GM12878 (cell line): Measurements from ENCODE around the gene CBFA2T3.

Experiments used
- BACH1 ChIP-seq: fragments of 450-650 bp; IDR thresholded peaks from 2 replicates; pipeline ENCODE4 v1.6.1; 2017; ENCODE audit warnings: mild to moderate bottlenecking, borderline replicate concordance
- EP300 ChIP-seq, 2 experiments: fragments of 150-350 bp in 1 of 2; IDR thresholded peaks; 2 replicates each; pipeline ENCODE4 v1.6.1; 2011 to 2012; ENCODE audit warnings: low read depth in 2 of 2, low read length in 2 of 2, borderline replicate concordance in 1 of 2, improper control_type of control experiment in 1 of 2, inconsistent platforms in 1 of 2; ENCODE audit not compliant: control insufficient read depth in 1 of 2

DNA sequence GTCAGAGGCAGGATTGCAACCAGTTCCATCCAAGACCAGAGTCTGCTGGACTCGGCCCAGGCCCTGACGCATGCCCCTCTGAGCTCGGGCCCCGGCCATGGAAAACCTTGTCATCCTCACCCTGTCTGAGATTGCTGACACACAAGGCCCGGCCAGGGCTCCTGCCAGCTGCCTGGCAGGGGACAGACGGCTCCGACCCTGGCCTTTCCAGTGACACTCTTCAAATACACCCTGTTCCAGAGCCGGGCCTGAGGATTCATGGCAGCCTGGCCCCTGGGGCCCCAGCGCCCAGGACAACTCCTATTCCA, 107.4 kb downstream of the CBFA2T3 start:
- no peak for TF ChIP-seq EP300 (IDR thresholded peaks at IDR 0.05; ENCODE audit: borderline replicate concordance in 1 of 2, control insufficient read depth in 1 of 2, low read depth in 2 of 2, low read length in 2 of 2)
- TF ChIP-seq BACH1: no peak
